HCT116 (cell line): Measurements from ENCODE around the gene BTBD10. TPM values are rescaled to one million over a fixed set of nuclear protein-coding genes. Genes with fewer than 3 reads are reported as not detected.
A peak's percentile ranks its signal among the peaks of the same experiment; 100 is the strongest.

Experiments used
- ATAC-seq: fragments of 200-7000 bp; cut with Tn5 transposase; 2 replicates; pipeline ENCODE4 v1.9.1; 2020; ENCODE audit warnings: mild to moderate bottlenecking, moderate library complexity
- BruUV-seq: library from RNA; stranded (reverse); fragments of 400-500 nt; replicated peaks from 2 replicates; lab custom pipeline; 2021; lab: Mats Ljungman, UMichigan
- CTCF ChIA-PET: fragments of 300-600 bp; sonication (Branson Sonifier 250); formaldehyde crosslinking; loops from one replicate; lab custom pipeline; 2021; ENCODE audit warnings: antibody characterized with exemption; lab: Charles Lee
- POLR2A ChIA-PET: fragments of 300-600, 350-600 bp; sonication (Branson Sonifier 250); formaldehyde crosslinking; loops from one replicate; lab custom pipeline; 2021; ENCODE audit warnings: antibody characterized with exemption; lab: Charles Lee
- RAD21 ChIA-PET, 2 experiments: fragments of 300-600 bp; sonication (Branson Sonifier 250); formaldehyde crosslinking; loops; one replicate each; lab custom pipeline; 2023; ENCODE audit warnings: low total read pairs in 2 of 2; ENCODE audit not compliant: uncharacterized antibody in 2 of 2, unreplicated experiment in 2 of 2, low non-redundant PET in 1 of 2; lab: Charles Lee
- DNase-seq: peaks from one replicate; pipeline ENCODE4 v3.0.0-alpha.2; 2010; ENCODE audit warnings: low read depth, low spot score
- H2AFZ ChIP-seq: fragments of 200-600 bp; shearing (Covaris generic), sonication (generic); 2 replicates; pipeline ENCODE4 v1.6.1; 2017; ENCODE audit warnings: low read depth, mixed run types, mixed read lengths, antibody characterized with exemption, low read length; ENCODE audit not compliant: poor library complexity, severe bottlenecking
- H3K27ac ChIP-seq: 2 replicates; pipeline ENCODE4 v1.5.1; 2012; ENCODE audit warnings: low read depth, low read length
- H3K27me3 ChIP-seq: fragments of 200-600 bp; sonication (generic); 2 replicates; pipeline ENCODE4 v1.6.1; 2016; ENCODE audit warnings: mixed run types, low read length, mixed read lengths; ENCODE audit not compliant: insufficient read depth
- H3K36me3 ChIP-seq, 2 experiments: fragments of 200-500 bp in 1 of 2; fragments of 200-600 bp in 1 of 2; sonication (Bioruptor generic) in 1 of 2; sonication (generic) in 1 of 2; 2 replicates each; pipeline versions ENCODE4 v1.5.1 to v1.6.1; 2014 to 2016; ENCODE audit warnings: low read length in 2 of 2, inconsistent platforms in 1 of 2, mixed read lengths in 1 of 2, mixed run types in 1 of 2; ENCODE audit not compliant: insufficient read depth in 2 of 2, control insufficient read depth in 1 of 2
- H3K4me1 ChIP-seq, 2 experiments: fragments of 200-600 bp in 1 of 2; sonication (generic) in 1 of 2; 2 replicates each; pipeline versions ENCODE4 v1.5.1 to v1.6.1; 2012 to 2017; ENCODE audit warnings: low read length in 2 of 2, inconsistent platforms in 1 of 2, mild to moderate bottlenecking in 1 of 2, mixed read lengths in 1 of 2, mixed run types in 1 of 2, moderate library complexity in 1 of 2; ENCODE audit not compliant: insufficient read depth in 2 of 2, control insufficient read depth in 1 of 2
- H3K4me2 ChIP-seq: fragments of 200-600 bp; sonication (generic); 2 replicates; pipeline ENCODE4 v1.6.1; 2017; ENCODE audit warnings: mixed run types, low read length, mixed read lengths
- H3K4me3 ChIP-seq, 2 experiments: fragments of 200-600 bp in 1 of 2; sonication (generic) in 1 of 2; replicated peaks in 1 of 2; 2 replicates each; pipeline ENCODE4 v1.5.1; 2011 to 2016; ENCODE audit warnings: low read length in 2 of 2, control low read depth in 1 of 2, low read depth in 1 of 2, mild to moderate bottlenecking in 1 of 2, mixed read lengths in 1 of 2, mixed run types in 1 of 2
- H3K79me2 ChIP-seq: fragments of 200-600 bp; sonication (generic); 2 replicates; pipeline ENCODE4 v1.6.1; 2017; ENCODE audit warnings: mild to moderate bottlenecking, mixed run types, low read length, moderate library complexity, mixed read lengths; ENCODE audit not compliant: insufficient read depth
- H3K9ac ChIP-seq: fragments of 200-600 bp; sonication (generic); 2 replicates; pipeline ENCODE4 v1.6.1; 2016; ENCODE audit warnings: low read length, mixed read lengths
- H3K9me2 ChIP-seq: fragments of 200-600 bp; sonication (generic), shearing (Covaris generic); 2 replicates; pipeline ENCODE4 v1.6.1; 2017; ENCODE audit warnings: mixed run types, mild to moderate bottlenecking, moderate library complexity; ENCODE audit not compliant: insufficient read depth
- H3K9me3 ChIP-seq, 2 experiments: fragments of 200-500 bp in 1 of 2; fragments of 200-600 bp in 1 of 2; sonication (Bioruptor generic) in 1 of 2; sonication (generic) in 1 of 2; 2 replicates each; pipeline ENCODE4 v1.6.1; 2014 to 2017; ENCODE audit warnings: low read length in 2 of 2, mixed read lengths in 2 of 2, inconsistent platforms in 1 of 2, low read depth in 1 of 2, mild to moderate bottlenecking in 1 of 2, mixed run types in 1 of 2, moderate library complexity in 1 of 2; ENCODE audit not compliant: control insufficient read depth in 1 of 2, insufficient read depth in 1 of 2
- H4K20me1 ChIP-seq: fragments of 200-600 bp; sonication (generic), shearing (Covaris generic); 2 replicates; pipeline ENCODE4 v1.6.1; 2017; ENCODE audit warnings: mixed run types, mild to moderate bottlenecking, moderate library complexity; ENCODE audit not compliant: insufficient read depth
- ATF3 ChIP-seq: IDR thresholded peaks from 2 replicates; pipeline ENCODE4 v1.6.1; 2012
- CBX3 ChIP-seq: IDR thresholded peaks from 2 replicates; pipeline ENCODE4 v1.6.1; 2012; ENCODE audit warnings: low read depth
- CEBPB ChIP-seq: IDR thresholded peaks from 2 replicates; pipeline ENCODE4 v1.6.1; 2012; ENCODE audit warnings: low read depth
- EGR1 ChIP-seq: IDR thresholded peaks from 2 replicates; pipeline ENCODE4 v1.6.1; 2012; ENCODE audit warnings: low read depth
- ELF1 ChIP-seq: IDR thresholded peaks from 2 replicates; pipeline ENCODE4 v1.6.1; 2012; ENCODE audit warnings: low read depth, borderline replicate concordance
- EZH2 ChIP-seq: fragments of 200-600 bp; sonication (generic); IDR thresholded peaks from 2 replicates; pipeline ENCODE4 v1.6.1; 2017; ENCODE audit warnings: antibody characterized with exemption, mixed run types
- EZH2phosphoT487 ChIP-seq: fragments of 200-600 bp; IDR thresholded peaks from 2 replicates; pipeline ENCODE4 v1.6.1; 2018; ENCODE audit warnings: antibody characterized with exemption, borderline replicate concordance
- FOSL1 ChIP-seq: IDR thresholded peaks from 2 replicates; pipeline ENCODE4 v1.6.1; 2012; ENCODE audit warnings: low read depth
- MAX ChIP-seq: IDR thresholded peaks from 2 replicates; pipeline ENCODE4 v1.6.1; 2012
- POLR2A ChIP-seq: IDR thresholded peaks from 2 replicates; pipeline ENCODE4 v1.7.0; 2011; ENCODE audit warnings: borderline replicate concordance; ENCODE audit not compliant: insufficient read depth, insufficient read length; ENCODE audit errors: extremely low read depth
- POLR2AphosphoS5 ChIP-seq: IDR thresholded peaks from 2 replicates; pipeline ENCODE4 v1.6.1; 2011; ENCODE audit warnings: mild to moderate bottlenecking, low read depth, low read length, moderate library complexity
- RAD21 ChIP-seq: IDR thresholded peaks from 2 replicates; pipeline ENCODE4 v1.6.1; 2012; ENCODE audit warnings: low read depth, mild to moderate bottlenecking
- REST ChIP-seq: IDR thresholded peaks from 2 replicates; pipeline ENCODE4 v1.6.1; 2012; ENCODE audit warnings: low read depth
- SIN3A ChIP-seq: IDR thresholded peaks from 2 replicates; pipeline ENCODE4 v1.6.1; 2012; ENCODE audit warnings: low read depth
- SP1 ChIP-seq: IDR thresholded peaks from 2 replicates; pipeline ENCODE4 v1.6.1; 2012; ENCODE audit warnings: low read depth
- SRF ChIP-seq: IDR thresholded peaks from 2 replicates; pipeline ENCODE4 v1.6.1; 2012; ENCODE audit warnings: low read depth
- ZFX ChIP-seq: fragments of 450-650 bp; IDR thresholded peaks from 2 replicates; pipeline ENCODE4 v1.6.1; 2017
- intact Hi-C: fragments of 100-400 bp; cut with micrococcal nuclease; formaldehyde crosslinking; loops from 2 replicates; pipeline ENCODE4 v1.10.0; 2022
- total RNA-seq: library from RNA; stranded (reverse); gene quantifications from one replicate; pipeline ENCODE4 v1.2.1, GENCODE V29; 2021; ENCODE audit not compliant: unreplicated experiment

BTBD10 gene
- total RNA-seq, 1 experiment from 2014 or later: 17.0 TPM

- Histone ChIP-seq H3K4me1 (no peaks in the 10 kb centered on the region), H2AFZ (no peak overlapping the region), H3K9me3 (no peaks in the 10 kb centered on the region), H3K4me2 (no peak overlapping the region), H3K9ac (no peak overlapping the region), H3K27me3 (no peaks in the 10 kb centered on the region), H3K4me3 (no peak overlapping the region), H4K20me1 (no peaks in the 10 kb centered on the region), H3K9me2 (no peaks in the 10 kb centered on the region), H3K36me3 (no peaks in the 10 kb centered on the region), H3K79me2 (no peaks in the 10 kb centered on the region), H3K27ac (no peak overlapping the region)
- POLR2A ChIA-PET: no interaction called here
- ATAC-seq (no peak), DNase-seq (no peak)
- RAD21 ChIA-PET: no interaction called here
- CTCF ChIA-PET: no interaction called here
- TF ChIP-seq SIN3A (no peak), SRF (no peak), CEBPB (no peak), EGR1 (no peak), ATF3 (no peak), MAX (no peak), SP1 (no peak), ZFX (no peak), RAD21 (no peak), EZH2phosphoT487 (no peak)
- no TSS peak for BruUV-seq
- intact Hi-C loops: no loop called here
Measured at GRCh38 chr11:13494051-13494450, 31.0 kb upstream of the BTBD10 start.

- Histone ChIP-seq H3K4me2 (no peak overlapping the region), H3K9me2 (no peaks in the 10 kb centered on the region), H3K9ac (no peak overlapping the region), H3K4me3 (no peak overlapping the region), H3K27ac (no peak overlapping the region), H3K4me1 (no peaks in the 10 kb centered on the region; a peak in 1 of 4 replicates), H3K27me3 (no peaks in the 10 kb centered on the region), H3K79me2 (no peaks in the 10 kb centered on the region), H3K9me3 (no peaks in the 10 kb centered on the region), H4K20me1 (no peaks in the 10 kb centered on the region), H2AFZ (peak overlapping the region; percentile 16), H3K36me3 (no peaks in the 10 kb centered on the region)
- ChIA-PET RAD21 (no interaction called here), POLR2A (no interaction called here), CTCF (interaction anchor here (0.5 to 2.4 kb wide), 6 partner anchors 9 to 574 kb away, joined by 3 to 6 read pairs (median 3); no protein-coding TSS in a partner anchor)
- no TSS peak for BruUV-seq
- ATAC-seq: peak; percentile 94
- peak; percentile 8 for DNase-seq
- intact Hi-C loops: no loop called here
- TF ChIP-seq ATF3 (no peak), RAD21 (peak; percentile 31; the same call in 1 of the 2 replicates), POLR2AphosphoS5 (no peak), REST (no peak), FOSL1 (no peak), CBX3 (no peak), CEBPB (no peak), ELF1 (no peak), SRF (no peak), EZH2 (no peak), EZH2phosphoT487 (no peak), POLR2A (no peak), ZFX (no peak)
Measured at GRCh38 chr11:13487661-13488030, 24.6 kb upstream of the BTBD10 start.
